GM23248 (cell line): ENCODE measurements around the gene WNK2. TPM values are rescaled to one million over a fixed set of nuclear protein-coding genes. Genes with fewer than 3 reads are reported as not detected.

ENCODE experiments used
- DNase-seq: peaks from one replicate; pipeline ENCODE4 v3.0.0-alpha.2; 2015
- H2AFZ ChIP-seq: fragments of 200-600 bp; sonication (generic); 2 replicates; pipeline ENCODE4 v1.6.1; 2016; ENCODE audit warnings: antibody characterized with exemption
- H3F3A ChIP-seq: fragments of 200-600 bp; sonication (generic); 2 replicates; pipeline ENCODE4 v1.6.1; 2016; ENCODE audit warnings: mild to moderate bottlenecking, antibody characterized with exemption, mixed run types; ENCODE audit not compliant: insufficient read depth
- H3K27ac ChIP-seq: fragments of 200-600 bp; sonication (generic); 2 replicates; pipeline ENCODE4 v1.5.1; 2016; ENCODE audit warnings: mild to moderate bottlenecking
- H3K27me3 ChIP-seq: fragments of 200-600 bp; sonication (generic); replicated peaks from 2 replicates; pipeline ENCODE4 v1.6.1; 2016; ENCODE audit warnings: mild to moderate bottlenecking; ENCODE audit not compliant: insufficient read depth
- H3K36me3 ChIP-seq: fragments of 200-600 bp; sonication (generic); 2 replicates; pipeline ENCODE4 v1.6.1; 2016; ENCODE audit warnings: low read depth, mild to moderate bottlenecking
- H3K4me1 ChIP-seq: fragments of 200-600 bp; sonication (generic); 2 replicates; pipeline ENCODE4 v1.6.1; 2016; ENCODE audit warnings: mild to moderate bottlenecking; ENCODE audit not compliant: insufficient read depth
- H3K4me2 ChIP-seq: fragments of 200-600 bp; sonication (generic); one replicate; pipeline ENCODE4 v1.6.1; 2016; ENCODE audit warnings: mild to moderate bottlenecking; ENCODE audit not compliant: unreplicated experiment
- H3K4me3 ChIP-seq: fragments of 200-600 bp; sonication (generic); 2 replicates; pipeline ENCODE4 v1.5.1; 2016; ENCODE audit warnings: mild to moderate bottlenecking
- H3K79me2 ChIP-seq: fragments of 200-600 bp; sonication (generic); 2 replicates; pipeline ENCODE4 v1.6.1; 2016; ENCODE audit warnings: mild to moderate bottlenecking; ENCODE audit not compliant: insufficient read depth
- H3K9ac ChIP-seq: fragments of 200-600 bp; sonication (generic); 2 replicates; pipeline ENCODE4 v1.6.1; 2016; ENCODE audit warnings: mild to moderate bottlenecking
- H3K9me2 ChIP-seq: fragments of 200-600 bp; sonication (generic); 2 replicates; pipeline ENCODE4 v1.6.1; 2016; ENCODE audit warnings: mixed run types, mild to moderate bottlenecking, moderate library complexity; ENCODE audit not compliant: insufficient read depth
- H3K9me3 ChIP-seq: fragments of 200-600 bp; sonication (generic); one replicate; pipeline ENCODE4 v1.6.1; 2017; ENCODE audit warnings: low read depth
- H4K20me1 ChIP-seq: fragments of 200-600 bp; sonication (generic); 2 replicates; pipeline ENCODE4 v1.6.0; 2016; ENCODE audit not compliant: insufficient read depth
- EZH2 ChIP-seq: fragments of 200-600 bp; sonication (generic); IDR thresholded peaks from 2 replicates; pipeline ENCODE4 v1.6.1; 2018; ENCODE audit warnings: antibody characterized with exemption, mild to moderate bottlenecking; ENCODE audit not compliant: insufficient read depth, poor library complexity, severe bottlenecking
- EZH2phosphoT487 ChIP-seq: fragments of 200-600 bp; sonication (generic); IDR thresholded peaks from 2 replicates; pipeline ENCODE4 v1.6.1; 2018; ENCODE audit warnings: antibody characterized with exemption, moderate library complexity, mild to moderate bottlenecking, low read depth; ENCODE audit not compliant: insufficient read depth
- WGBS, 2 experiments: methylation state at CpG; one replicate each; pipeline ENCODE4 v1.1.6; 2015 to 2017; ENCODE audit warnings: low lambda C conversion rate in 2 of 2, low coverage in 1 of 2; ENCODE audit errors: missing lambda C conversion rate in 2 of 2; 5-methylcytosine and 5-hydroxymethylcytosine counted together
- in situ Hi-C: fragments of 300-500 bp; cut with MboI; formaldehyde crosslinking; loops from 2 replicates; pipeline ENCODE4 v1.15.0; 2020
- polyA plus RNA-seq: library from polyadenylated mRNA; unstranded; fragments of >200 nt; fragmentation: Nextera tagmentation; extraction: Ambion mirVana; gene quantifications from 2 replicates; pipeline ENCODE4 v1.2.1, GENCODE V29; 2016
- total RNA-seq: library from RNA; depleted of rRNA; stranded (reverse); fragments of >200 nt; shearing (Covaris generic); gene quantifications from 2 replicates; pipeline ENCODE4 v1.2.3, GENCODE V29; 2014

The WNK2 gene
- total and polyA plus RNA-seq, 2 experiments from 2014 or later: not detected

GRCh38 chr9:93260263-93261066 is 76.5 kb downstream of the WNK2 start:
- 62 to 71% methylated on average over 12 of the region's 12 CpGs for WGBS, 2 experiments
- Histone ChIP-seq H2AFZ (no peak overlapping the region), H3K79me2 (no peaks in the 10 kb centered on the region), H3K9me2 (no peaks in the 10 kb centered on the region), H3K27me3 (no peaks in the 10 kb centered on the region), H3K27ac (no peak overlapping the region), H4K20me1 (no peaks in the 10 kb centered on the region), H3K4me1 (no peaks in the 10 kb centered on the region), H3K4me3 (no peak overlapping the region), H3K9me3 (no peaks in the 10 kb centered on the region), H3K9ac (no peak overlapping the region), H3K4me2 (no peak overlapping the region), H3K36me3 (no peaks in the 10 kb centered on the region), H3F3A (no peaks in the 10 kb centered on the region)
- DNase-seq: no peak
- TF ChIP-seq EZH2phosphoT487: no peak
- TF ChIP-seq EZH2: no peak
- in situ Hi-C loops: no loop called here

GRCh38 chr9:93261281-93261680 is 77.3 kb downstream of the WNK2 start:
- Histone ChIP-seq H3K9me3 (no peaks in the 10 kb centered on the region), H3F3A (no peaks in the 10 kb centered on the region), H3K27me3 (no peaks in the 10 kb centered on the region), H3K4me1 (no peaks in the 10 kb centered on the region), H3K4me2 (no peak overlapping the region), H4K20me1 (no peaks in the 10 kb centered on the region), H2AFZ (no peak overlapping the region), H3K27ac (no peak overlapping the region), H3K79me2 (no peaks in the 10 kb centered on the region), H3K9me2 (no peaks in the 10 kb centered on the region), H3K4me3 (no peak overlapping the region), H3K9ac (no peak overlapping the region), H3K36me3 (no peaks in the 10 kb centered on the region)
- no peak for TF ChIP-seq EZH2
- TF ChIP-seq EZH2phosphoT487: no peak
- in situ Hi-C loops: no loop called here
- WGBS, 2 experiments: 79 to 86% methylated on average over 10 of the region's 10 CpGs
- DNase-seq: no peak

- DNase-seq: no peak
- no peak for TF ChIP-seq EZH2phosphoT487
- no peak for TF ChIP-seq EZH2
Observed at GRCh38 chr9:93261735-93262523, 78.0 kb downstream of the WNK2 start.

GRCh38 chr9:93262537-93263310 is 78.8 kb downstream of the WNK2 start:
- WGBS, 2 experiments: 72 to 73% methylated on average over 15 to 19 of the region's 19 CpGs
- no peak for DNase-seq

More at GRCh38 chr9:93261735-93262523, 78.0 kb downstream of the WNK2 start:
- Histone ChIP-seq H3K4me2 (no peak overlapping the region), H3K36me3 (no peaks in the 10 kb centered on the region), H3K9me2 (no peaks in the 10 kb centered on the region), H3K79me2 (no peaks in the 10 kb centered on the region), H3K9me3 (no peaks in the 10 kb centered on the region), H4K20me1 (no peaks in the 10 kb centered on the region), H3F3A (no peaks in the 10 kb centered on the region), H3K27ac (no peak overlapping the region), H3K4me3 (no peak overlapping the region), H3K4me1 (no peaks in the 10 kb centered on the region), H3K9ac (no peak overlapping the region), H2AFZ (no peak overlapping the region), H3K27me3 (no peaks in the 10 kb centered on the region)
- in situ Hi-C loops: no loop called here
- WGBS, 2 experiments: 64 to 67% methylated on average over 25 to 26 of the region's 26 CpGs

More at GRCh38 chr9:93262537-93263310, 78.8 kb downstream of the WNK2 start:
- H3K27ac ChIP-seq: no peak overlapping the region
- H3K36me3 ChIP-seq: no peaks in the 10 kb centered on the region
- H3F3A ChIP-seq: no peaks in the 10 kb centered on the region
- no peak overlapping the region for H3K9ac ChIP-seq
- H3K4me3 ChIP-seq: no peak overlapping the region
- H3K79me2 ChIP-seq: no peaks in the 10 kb centered on the region
- no peaks in the 10 kb centered on the region for H3K4me1 ChIP-seq
- no peaks in the 10 kb centered on the region for H3K9me3 ChIP-seq
- no peak overlapping the region for H2AFZ ChIP-seq
- H3K27me3 ChIP-seq: no peaks in the 10 kb centered on the region
- no peaks in the 10 kb centered on the region for H3K9me2 ChIP-seq
- in situ Hi-C loops: no loop called here
- H3K4me2 ChIP-seq: no peak overlapping the region
- H4K20me1 ChIP-seq: no peaks in the 10 kb centered on the region
- TF ChIP-seq EZH2phosphoT487 (no peak), EZH2 (no peak)
